IPS-15b (cell line): ENCODE measurements around the gene HOXD1.

Experiments
- H3K27me3 ChIP-seq: one replicate; pipeline ENCODE4 v1.6.1; 2013; ENCODE audit warnings: low read length; ENCODE audit not compliant: control insufficient read depth, insufficient read depth
- H3K36me3 ChIP-seq: one replicate; pipeline ENCODE4 v1.6.1; 2013; ENCODE audit warnings: low read length; ENCODE audit not compliant: control insufficient read depth, insufficient read depth
- H3K4me1 ChIP-seq: one replicate; pipeline ENCODE4 v1.6.1; 2013; ENCODE audit warnings: mild to moderate bottlenecking, low read length; ENCODE audit not compliant: control insufficient read depth, insufficient read depth
- H3K4me3 ChIP-seq: one replicate; pipeline ENCODE4 v1.5.1; 2013; ENCODE audit warnings: low read depth, low read length
- H3K9ac ChIP-seq: one replicate; pipeline ENCODE4 v1.6.1; 2013; ENCODE audit warnings: low read depth, mild to moderate bottlenecking, low read length
- H3K9me3 ChIP-seq: one replicate; pipeline ENCODE4 v1.6.1; 2013; ENCODE audit warnings: mild to moderate bottlenecking, low read length; ENCODE audit not compliant: control insufficient read depth, insufficient read depth

Gene HOXD1

DNA sequence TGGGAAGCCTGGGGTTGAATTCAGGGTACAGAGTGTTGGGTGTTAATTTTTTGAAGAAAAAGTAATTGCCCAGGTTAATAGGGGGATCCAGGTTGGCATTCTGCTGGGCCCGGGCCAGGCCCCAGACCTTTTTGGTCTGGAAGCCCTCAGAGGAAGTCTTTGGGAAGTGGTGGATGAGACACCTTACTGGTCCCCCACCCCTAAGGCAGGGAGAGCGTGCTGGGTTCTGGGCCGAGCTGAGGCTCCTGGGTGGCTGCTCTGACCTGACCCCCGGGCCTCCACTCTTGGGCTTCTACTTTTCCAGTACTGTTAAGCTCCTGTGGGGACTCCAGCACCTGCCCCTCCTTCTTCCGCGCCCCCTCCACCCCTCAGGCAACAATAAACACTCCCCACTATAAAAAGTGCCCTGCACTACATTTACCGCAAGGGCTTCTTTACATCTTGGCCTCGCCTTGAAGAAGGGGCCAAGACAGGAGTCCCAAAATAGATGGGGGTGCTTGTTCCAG is 32.1 kb upstream of the HOXD1 start:
- Histone ChIP-seq H3K4me1 (peaks cover 2% of the 10 kb centered on the region), H3K9ac (no peak overlapping the region), H3K9me3 (no peaks in the 10 kb centered on the region), H3K36me3 (no peaks in the 10 kb centered on the region), H3K4me3 (peak overlapping the region; percentile 0), H3K27me3 (peaks cover 100% of the 10 kb centered on the region)

DNA sequence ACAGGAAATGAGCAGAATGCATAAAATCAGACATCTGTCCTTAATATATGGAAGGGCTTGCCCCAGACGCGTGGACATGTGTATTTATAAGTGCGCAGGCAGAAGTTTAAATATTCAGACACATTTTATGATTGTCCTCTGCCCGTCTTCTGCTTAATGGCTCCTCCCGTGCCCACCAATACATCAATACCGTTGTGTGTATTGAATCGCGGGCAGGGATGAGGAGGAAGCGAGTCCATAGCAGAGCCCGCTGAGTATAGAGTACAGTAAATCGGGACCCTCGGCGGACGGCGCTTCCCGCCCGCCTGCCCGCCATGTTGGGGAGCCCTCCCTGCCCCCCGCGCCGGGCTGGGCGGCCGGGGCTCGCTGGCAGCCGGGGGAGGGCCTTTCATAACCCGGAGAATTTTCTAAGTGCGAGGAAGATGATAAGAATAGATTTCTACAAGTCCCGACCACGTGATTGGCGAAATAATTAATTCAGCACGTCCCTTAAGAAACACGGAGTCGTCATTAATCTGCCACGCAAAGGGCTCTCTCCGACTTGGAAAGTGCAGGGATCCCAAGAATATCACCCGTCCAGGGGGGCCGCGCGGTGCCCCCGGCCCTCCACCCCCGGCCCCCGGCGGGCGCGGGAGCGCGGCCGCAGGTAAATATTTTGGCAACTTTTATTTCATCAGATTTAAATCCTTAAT is 31.5 kb upstream of the HOXD1 start, which contains the start of gene HOXD3:
TSS of gene HOXD3 (plus strand) at position 501 of the 692 bp plus-strand sequence. CDS start 11,808 bp downstream, outside the sequence.
- Histone ChIP-seq H3K27me3 (peaks cover 100% of the 10 kb centered on the region), H3K4me3 (peak within 1 kb of the TSS; percentile 18), H3K36me3 (no peaks in the 10 kb centered on the region), H3K9me3 (no peaks in the 10 kb centered on the region), H3K9ac (no peak within 1 kb of the TSS), H3K4me1 (peaks cover 2% of the 10 kb centered on the region)

DNA sequence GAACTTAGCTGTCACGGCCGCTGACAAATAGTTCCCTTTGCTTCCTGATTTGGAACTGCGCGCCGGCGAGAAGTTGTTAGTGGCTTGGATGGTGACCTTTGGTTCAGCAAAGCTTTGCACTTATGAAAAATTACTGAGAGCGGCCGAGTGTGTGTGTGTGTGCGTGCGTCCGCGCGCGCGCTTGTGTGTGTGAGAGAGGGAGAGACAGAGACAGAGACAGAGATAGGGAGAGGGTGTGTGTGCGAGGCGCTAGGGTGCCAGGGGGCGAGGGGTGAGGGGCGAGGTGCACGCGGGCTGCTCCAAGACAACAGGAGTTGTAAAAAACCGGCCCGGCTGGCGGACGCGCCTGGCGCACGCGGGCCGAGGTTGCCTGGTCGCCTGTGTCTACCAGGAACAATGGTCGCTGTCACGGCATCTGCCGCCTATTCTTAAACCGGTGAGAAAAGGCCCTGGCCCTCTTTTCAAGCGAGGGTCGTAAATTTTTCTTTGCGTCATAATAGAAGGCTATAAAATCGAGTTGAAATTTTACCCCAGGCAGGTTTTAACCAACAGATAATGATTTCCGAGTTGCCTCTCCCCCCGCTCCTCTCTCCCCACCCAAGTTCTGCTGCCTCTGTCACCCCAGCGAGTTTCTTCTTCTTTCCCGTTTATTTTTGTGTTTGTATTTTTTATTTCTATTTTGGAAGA is 30.8 kb upstream of the HOXD1 start:
- peaks cover 100% of the 10 kb centered on the region for H3K27me3 ChIP-seq
- no peaks in the 10 kb centered on the region for H3K36me3 ChIP-seq
- peaks cover 2% of the 10 kb centered on the region for H3K4me1 ChIP-seq
- no peak overlapping the region for H3K9ac ChIP-seq
- H3K9me3 ChIP-seq = no peaks in the 10 kb centered on the region
- peak overlapping the region; percentile 18 for H3K4me3 ChIP-seq

DNA sequence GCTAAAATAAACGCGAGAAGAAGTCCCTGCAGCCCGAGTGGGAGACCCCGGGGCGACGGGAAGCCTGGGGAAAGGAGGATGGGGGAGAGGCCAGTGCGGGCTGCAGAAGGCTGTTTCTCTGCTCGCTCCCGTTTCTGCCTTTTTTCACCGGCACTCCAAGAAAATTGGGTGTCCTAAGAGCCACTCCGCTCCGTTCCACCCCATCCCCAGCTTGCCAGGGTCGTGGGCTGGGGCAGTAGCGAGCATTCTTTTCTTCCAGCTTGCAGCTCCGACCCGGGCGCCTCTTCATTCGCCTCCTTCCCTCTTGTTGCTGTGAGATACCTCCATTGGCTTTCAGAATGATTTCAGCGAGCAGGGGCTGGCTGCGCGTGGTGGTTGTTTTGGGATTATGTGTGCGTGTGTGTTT is 30.3 kb upstream of the HOXD1 start:
- Histone ChIP-seq H3K4me3 (peak overlapping the region; percentile 18), H3K9ac (no peak overlapping the region), H3K27me3 (peaks cover 100% of the 10 kb centered on the region), H3K36me3 (no peaks in the 10 kb centered on the region), H3K9me3 (no peaks in the 10 kb centered on the region), H3K4me1 (peaks cover 2% of the 10 kb centered on the region)

GRCh38 chr2:176158855-176159662 is 29.4 kb upstream of the HOXD1 start:
- no peaks in the 10 kb centered on the region for H3K9me3 ChIP-seq
- no peak overlapping the region for H3K9ac ChIP-seq
- peaks cover 100% of the 10 kb centered on the region for H3K27me3 ChIP-seq
- no peaks in the 10 kb centered on the region for H3K36me3 ChIP-seq
- peaks cover 2% of the 10 kb centered on the region for H3K4me1 ChIP-seq
- no peak overlapping the region for H3K4me3 ChIP-seq

DNA sequence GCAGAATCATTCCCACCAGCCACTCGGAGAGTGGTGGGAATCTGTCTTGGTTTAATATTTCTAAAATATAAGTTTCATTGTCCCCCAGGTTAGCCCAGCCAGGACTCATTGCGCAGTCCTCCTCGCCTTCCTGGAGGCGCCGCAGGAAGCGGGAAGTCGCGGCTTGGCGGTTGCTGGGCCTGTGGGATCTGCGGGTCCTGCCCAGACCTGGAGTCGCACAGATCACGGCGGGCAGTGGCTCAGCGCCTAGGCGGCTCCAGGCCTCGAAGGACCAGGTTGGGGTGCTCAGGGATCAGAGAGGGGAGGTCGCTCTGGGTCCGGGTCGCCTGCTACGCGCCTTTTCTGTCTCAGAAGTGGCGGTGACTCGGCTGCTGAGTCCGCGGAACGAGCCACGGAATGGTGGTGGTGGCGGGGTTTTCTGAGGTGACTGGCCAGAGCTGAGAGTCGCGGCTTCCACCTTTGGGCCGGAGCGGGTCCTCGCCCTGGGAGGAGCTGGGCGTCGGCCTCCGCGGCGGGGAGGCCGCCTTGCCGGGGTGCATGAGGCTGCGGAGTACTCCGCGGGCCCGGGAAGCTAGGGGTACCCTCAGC is 28.7 kb upstream of the HOXD1 start:
- Histone ChIP-seq H3K9ac (no peak overlapping the region), H3K36me3 (no peaks in the 10 kb centered on the region), H3K9me3 (no peaks in the 10 kb centered on the region), H3K4me1 (peaks cover 2% of the 10 kb centered on the region), H3K4me3 (peak overlapping the region; percentile 22), H3K27me3 (peaks cover 100% of the 10 kb centered on the region)

GRCh38 chr2:176160251-176160985 is 28.1 kb upstream of the HOXD1 start:
- H3K9ac ChIP-seq = no peak overlapping the region
- peaks cover 100% of the 10 kb centered on the region for H3K27me3 ChIP-seq
- H3K4me3 ChIP-seq = peak overlapping the region; percentile 22
- no peaks in the 10 kb centered on the region for H3K36me3 ChIP-seq
- peaks cover 4% of the 10 kb centered on the region for H3K4me1 ChIP-seq
- H3K9me3 ChIP-seq = no peaks in the 10 kb centered on the region

- H3K4me1 ChIP-seq = peaks cover 2% of the 10 kb centered on the region
- H3K36me3 ChIP-seq = no peaks in the 10 kb centered on the region
- H3K4me3 ChIP-seq = peak overlapping the region; percentile 12
- H3K9me3 ChIP-seq = no peaks in the 10 kb centered on the region
- H3K27me3 ChIP-seq = peaks cover 100% of the 10 kb centered on the region
- H3K9ac ChIP-seq = no peak overlapping the region
Measured at GRCh38 chr2:176160986-176161824, 27.3 kb upstream of the HOXD1 start.

DNA sequence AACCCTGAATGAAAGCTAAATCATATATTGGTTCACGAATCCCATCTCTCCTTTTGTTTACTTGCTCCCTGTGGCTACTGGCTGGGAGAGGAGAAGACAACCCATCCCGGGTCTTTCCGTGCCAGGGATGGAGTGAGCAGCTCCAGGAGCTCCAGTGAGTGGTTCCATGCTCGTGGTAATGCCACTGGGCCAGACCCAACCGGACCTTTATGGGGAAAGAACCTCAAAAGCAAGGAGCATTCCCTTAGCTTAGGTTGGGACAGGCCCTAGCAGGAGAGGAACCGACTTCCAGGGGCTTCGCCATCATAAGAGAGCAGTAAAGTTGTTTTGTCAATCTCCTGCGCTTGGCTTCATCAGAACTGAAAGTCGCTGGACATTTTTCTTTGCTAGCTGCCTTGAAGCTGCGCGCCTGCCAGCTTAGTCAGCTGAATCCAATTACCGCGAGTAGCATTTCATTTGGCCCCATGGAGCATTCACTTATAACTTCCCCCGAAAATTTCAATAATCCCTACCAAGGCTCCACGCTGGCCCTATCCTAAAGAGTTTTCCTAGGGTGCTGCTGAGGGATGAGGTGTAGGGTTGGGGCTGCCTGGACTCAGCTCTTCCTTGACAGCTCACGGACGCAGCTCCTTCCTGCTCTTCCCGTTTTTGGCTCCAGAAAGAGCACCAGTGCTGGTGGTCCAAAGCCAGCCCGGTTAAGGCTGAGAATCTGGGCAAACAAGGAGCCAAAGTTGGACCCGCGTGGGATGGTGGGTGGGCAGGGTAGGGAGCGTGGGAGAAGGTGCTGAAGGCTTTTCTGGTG is 26.4 kb upstream of the HOXD1 start:
- peak overlapping the region; percentile 12 for H3K4me3 ChIP-seq
- no peaks in the 10 kb centered on the region for H3K36me3 ChIP-seq
- H3K9ac ChIP-seq = no peak overlapping the region
- H3K27me3 ChIP-seq = peaks cover 100% of the 10 kb centered on the region
- no peaks in the 10 kb centered on the region for H3K9me3 ChIP-seq
- peaks cover 2% of the 10 kb centered on the region for H3K4me1 ChIP-seq
